NCI-H2107 treated with DMSO at 0.1 percent for 48 hours (cell line): ENCODE results near the gene ATP1B2.
"Not testable (repeated sequence)": the region's sequence is repeated elsewhere in the genome, so short reads cannot be mapped to it uniquely, and the experiment has no call there.

Experiments
- DNase-seq: peaks from one replicate; lab custom pipeline; 2025; ENCODE audit not compliant: unreplicated experiment; lab: John Stamatoyannopoulos, UW

ATP1B2 gene

DNA sequence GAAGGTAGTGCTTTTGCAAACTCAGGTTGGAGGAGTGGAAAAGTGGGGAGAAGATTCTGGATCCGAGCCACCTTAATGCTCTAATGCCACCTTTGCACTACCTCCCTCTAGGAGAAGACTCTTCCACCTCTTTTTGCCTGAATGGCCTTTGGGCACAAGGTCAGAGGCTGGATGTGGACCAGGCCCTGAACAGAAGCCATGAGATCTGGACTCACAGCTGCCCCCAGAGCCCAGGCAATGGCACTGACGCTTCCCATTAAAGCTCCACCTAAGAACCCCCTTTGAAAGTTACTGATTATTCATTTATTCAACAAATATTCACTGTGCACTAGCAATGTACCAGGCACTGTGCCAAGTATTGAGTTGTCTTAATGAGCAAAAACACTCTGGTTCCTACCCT lies 17.6 kb upstream of the ATP1B2 start:
- no peak for DNase-seq

DNA sequence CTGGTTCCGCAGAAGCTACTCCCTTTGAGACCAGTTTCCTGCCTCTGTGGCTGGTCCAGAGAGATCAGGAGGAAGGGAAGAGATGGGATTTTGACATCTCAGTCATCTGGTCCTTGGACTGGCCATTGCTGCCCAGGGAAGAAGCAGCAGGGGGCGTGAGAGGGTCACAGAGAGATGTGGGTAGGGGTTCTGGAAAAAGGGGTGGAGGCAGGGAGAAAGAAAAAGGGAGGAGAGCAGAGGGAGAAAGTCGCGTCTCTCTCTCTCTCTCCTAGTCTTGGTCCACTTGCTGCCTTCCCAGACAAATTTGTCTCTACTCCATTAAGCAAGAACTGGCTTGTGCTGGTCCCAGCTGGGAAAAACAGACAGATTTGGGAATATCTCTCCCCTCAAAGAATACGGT lies 16.3 kb upstream of the ATP1B2 start:
- no peak for DNase-seq

DNA sequence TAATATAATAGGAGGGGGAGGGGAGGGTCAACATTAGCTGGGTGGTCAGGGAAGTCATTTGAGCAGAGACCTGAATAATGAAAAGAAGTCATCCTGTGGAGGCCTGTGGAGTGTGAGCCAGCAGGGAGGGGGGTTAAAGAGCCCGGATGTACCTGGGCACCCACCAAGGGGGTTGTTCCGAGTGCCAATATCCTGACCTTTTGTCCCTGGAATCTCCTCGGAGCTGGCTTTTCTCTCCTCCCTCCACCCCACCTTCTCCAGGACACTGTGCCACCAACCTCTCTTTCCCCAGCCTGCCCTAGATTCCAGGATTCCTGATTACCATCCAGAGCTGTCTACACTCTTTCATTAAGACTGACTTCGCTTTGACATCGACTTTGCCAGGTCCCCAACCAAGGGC lies 14.6 kb upstream of the ATP1B2 start:
- DNase-seq, result no peak

GRCh38 chr17:7640783-7641182 lies 9.9 kb upstream of the ATP1B2 start:
- DNase-seq, result no peak

- DNase-seq, result not testable (repeated sequence)
These were observed 9.1 kb upstream of the ATP1B2 start for GRCh38 chr17:7641635-7642034.

DNA sequence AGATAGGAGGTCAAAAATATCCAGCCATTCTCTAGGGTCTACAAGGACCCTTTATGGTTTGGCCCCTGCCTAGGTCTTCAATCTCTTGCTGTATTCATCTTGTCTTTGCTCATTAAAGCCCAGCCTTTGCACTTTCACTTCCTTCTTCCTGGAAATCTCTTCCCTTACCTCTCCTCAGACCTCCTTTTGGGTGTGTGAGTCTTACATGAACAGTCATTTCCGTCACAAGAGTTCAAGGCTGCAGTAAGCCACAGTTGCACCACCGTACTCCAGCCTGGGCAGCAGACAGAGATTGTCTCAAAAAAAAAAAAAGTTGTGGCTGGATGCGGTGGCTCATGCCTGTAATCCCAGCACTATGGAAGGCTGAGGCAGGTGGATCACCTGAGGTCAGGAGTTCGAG lies 6.0 kb upstream of the ATP1B2 start:
- DNase-seq, result no peak

- no peak for DNase-seq
These were observed 4.3 kb upstream of the ATP1B2 start for GRCh38 chr17:7646457-7646856.

DNA sequence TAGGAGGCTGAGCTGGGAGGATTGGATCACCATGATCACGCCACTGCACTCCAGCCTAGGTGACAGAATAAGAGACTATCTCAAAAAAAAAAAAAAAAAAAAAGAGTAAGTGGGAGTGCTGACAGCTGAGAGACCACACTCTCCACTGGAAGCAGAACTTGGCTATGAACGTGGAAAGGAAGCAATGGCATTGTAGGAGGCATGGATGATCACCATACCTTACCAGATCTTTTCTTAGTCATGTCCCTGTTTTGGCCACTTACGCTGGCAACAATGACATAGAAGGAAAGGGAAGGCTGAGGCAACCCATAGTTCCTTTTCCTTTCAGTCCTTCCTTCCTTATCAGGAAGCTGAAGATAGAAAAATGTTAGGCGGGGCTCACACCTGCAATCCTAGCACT lies 3.7 kb upstream of the ATP1B2 start:
- no peak for DNase-seq

DNA sequence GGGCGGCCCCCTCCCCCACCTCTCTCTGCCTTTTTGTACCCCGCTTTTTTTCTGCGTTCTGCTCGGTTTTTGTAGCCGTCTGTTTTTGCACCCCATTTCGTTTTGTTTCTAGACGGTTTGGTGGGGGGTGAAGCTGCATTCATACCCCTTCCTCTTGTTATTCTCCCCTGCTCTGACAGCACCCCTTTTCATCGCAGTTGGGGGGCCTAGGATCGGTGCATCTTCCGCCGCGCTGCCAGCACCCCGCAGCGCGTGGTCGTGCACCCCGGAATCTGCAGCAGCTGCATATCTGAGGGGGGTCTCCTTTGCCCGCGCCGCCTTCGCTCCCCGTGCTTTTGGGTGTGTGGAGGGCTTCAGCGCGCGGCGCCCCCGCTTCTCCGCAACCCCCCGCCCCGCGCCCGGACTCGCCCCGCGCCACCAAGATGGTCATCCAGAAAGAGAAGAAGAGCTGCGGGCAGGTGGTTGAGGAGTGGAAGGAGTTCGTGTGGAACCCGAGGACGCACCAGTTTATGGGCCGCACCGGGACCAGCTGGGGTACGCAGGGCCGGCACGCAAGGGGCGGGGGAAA lies 455 bp downstream of the ATP1B2 start:
- DNase-seq, result no peak

DNA sequence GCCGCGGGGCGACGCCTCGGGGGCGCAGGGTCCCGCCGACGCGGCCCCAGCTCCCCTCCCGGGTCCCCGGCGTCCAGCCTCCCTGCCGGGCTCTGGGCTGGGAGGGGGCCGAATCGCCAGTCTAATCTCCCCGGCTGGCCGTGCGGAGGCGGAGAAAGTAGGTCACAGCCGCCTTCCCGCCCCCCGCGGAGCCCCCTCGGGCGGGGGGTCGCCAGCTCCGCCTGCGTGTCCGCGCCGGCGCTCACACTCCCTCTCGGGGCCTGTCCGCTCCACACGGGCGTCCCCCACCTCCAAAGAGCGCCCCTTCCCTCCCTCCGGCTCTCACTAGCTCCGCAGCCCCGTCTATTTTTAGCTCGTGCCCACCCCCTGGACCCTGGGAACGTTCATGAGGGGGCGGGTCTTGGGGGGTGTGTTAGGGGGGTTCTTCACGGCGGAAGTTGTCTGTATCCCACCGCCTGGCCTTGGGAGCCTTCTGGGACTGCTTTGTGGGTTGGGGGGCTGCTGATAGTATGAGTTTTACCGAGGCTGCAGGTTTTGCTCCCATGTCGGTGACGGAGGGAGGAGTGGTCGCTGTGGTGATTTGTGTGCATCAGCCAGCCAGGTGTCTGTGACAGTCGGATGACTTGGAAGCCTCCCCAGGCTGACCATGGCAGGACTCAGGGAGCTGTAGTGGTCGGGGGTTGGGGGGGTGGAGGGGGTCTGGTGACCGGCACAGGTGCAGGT lies 1.1 kb downstream of the ATP1B2 start:
- no peak for DNase-seq

- DNase-seq, result no peak
These were observed 1.9 kb downstream of the ATP1B2 start for GRCh38 chr17:7652388-7653356.

GRCh38 chr17:7654832-7655540 lies 4.3 kb downstream of the ATP1B2 start:
- no peak for DNase-seq

- DNase-seq, result no peak
These were observed 4.8 kb downstream of the ATP1B2 start for GRCh38 chr17:7655541-7655840.

- DNase-seq, result no peak
These were observed 6.4 kb downstream of the ATP1B2 start for GRCh38 chr17:7656958-7657609.

DNA sequence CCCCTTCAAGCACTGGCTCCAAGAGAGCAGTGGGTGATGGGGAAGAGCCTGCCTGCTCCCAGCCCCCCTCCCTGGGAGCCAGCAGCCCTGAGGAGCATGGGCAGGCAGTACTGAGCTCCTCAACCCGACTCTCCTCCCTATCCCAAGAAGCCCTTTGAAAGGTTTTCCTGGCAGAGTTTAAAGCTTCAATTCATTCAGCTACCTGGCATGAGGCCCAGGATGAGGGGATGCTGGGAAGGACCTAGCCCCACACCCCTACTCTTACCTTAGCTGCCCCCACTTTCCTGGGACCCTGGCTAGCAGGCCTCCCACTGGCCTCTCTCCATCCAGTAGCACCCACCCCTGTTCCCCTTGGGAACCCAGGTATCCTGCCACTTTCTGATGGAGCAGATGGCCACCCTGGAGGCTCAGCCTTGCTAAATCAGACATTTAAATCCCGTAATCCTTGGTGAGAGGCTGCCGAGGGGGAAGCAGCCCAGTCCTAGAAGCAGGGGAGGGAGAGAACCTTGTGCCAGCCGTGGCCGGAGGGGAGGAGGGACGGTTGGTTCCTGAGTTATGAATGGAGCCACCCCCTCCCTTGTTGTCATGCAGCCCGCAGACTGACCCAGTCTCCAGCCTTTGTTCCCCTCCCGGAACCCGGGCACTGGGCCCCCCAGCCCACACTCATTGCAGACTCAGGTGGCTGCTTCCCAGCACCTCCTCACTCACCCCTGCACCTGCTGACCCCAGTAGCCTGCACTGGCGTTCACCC lies 17.1 kb downstream of the ATP1B2 start:
- DNase-seq, result no peak

- no peak for DNase-seq
These were observed 17.8 kb downstream of the ATP1B2 start for GRCh38 chr17:7668482-7668881.

GRCh38 chr17:7673239-7673638 lies 22.5 kb downstream of the ATP1B2 start:
- DNase-seq, result no peak

DNA sequence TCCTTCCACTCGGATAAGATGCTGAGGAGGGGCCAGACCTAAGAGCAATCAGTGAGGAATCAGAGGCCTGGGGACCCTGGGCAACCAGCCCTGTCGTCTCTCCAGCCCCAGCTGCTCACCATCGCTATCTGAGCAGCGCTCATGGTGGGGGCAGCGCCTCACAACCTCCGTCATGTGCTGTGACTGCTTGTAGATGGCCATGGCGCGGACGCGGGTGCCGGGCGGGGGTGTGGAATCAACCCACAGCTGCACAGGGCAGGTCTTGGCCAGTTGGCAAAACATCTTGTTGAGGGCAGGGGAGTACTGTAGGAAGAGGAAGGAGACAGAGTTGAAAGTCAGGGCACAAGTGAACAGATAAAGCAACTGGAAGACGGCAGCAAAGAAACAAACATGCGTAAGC lies 24.2 kb downstream of the ATP1B2 start:
- DNase-seq, result no peak

DNA sequence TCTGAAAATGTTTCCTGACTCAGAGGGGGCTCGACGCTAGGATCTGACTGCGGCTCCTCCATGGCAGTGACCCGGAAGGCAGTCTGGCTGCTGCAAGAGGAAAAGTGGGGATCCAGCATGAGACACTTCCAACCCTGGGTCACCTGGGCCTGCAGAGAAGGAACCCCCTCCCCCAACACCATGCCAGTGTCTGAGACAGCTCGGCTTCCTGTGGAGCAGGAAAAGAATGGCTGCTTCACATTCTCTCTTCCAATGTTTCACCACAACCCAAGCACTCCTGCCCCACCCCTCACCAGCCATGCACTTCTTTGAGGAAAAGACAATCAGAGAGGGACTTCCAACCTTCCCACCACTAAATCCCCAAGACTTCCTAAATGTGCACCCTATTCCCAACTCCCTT lies 25.8 kb downstream of the ATP1B2 start:
- no peak for DNase-seq

DNA sequence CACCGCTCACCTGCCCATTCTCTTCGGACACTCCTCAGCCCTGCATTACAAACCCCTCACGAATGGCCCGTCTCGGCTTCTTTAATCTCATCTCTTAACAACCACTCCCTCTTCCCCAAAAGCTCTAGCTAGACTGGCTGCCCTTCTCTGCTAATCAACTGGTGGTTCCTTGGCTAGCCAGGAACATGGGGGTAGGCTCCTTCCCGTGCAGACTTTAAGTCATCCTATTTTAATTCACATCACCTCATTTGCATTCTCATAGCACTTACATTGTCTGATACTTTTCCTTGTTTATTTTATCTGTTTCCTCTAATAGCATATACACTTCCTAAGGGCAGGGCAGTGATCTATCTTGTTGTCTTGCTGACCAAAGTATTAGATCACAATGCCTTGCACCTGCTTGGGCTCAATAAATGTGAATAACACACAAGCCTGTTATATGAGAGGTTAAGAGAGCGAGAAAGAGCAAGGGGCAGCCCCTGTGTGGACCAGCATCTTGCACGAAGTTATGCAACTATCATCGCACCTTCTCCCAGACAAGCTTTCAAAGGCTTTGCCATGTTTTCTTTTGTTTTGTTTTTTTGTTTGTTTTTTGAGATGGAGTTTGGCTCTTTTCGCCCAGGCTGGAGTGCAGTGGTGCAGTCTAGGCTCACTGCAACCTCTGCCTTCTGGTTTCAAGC lies 26.8 kb downstream of the ATP1B2 start:
- DNase-seq, result no peak
